ENCODE measurements around the gene NXPE4. TPM values are rescaled to one million over a fixed set of nuclear protein-coding genes. Genes with fewer than 3 reads are reported as not detected.
"Not testable (repeated sequence)": the region's sequence is repeated elsewhere in the genome, so short reads cannot be mapped to it uniquely, and the experiment has no call there.

Gene NXPE4
- total RNA-seq, 2 donors from 2014 or later: 95.2 to 178 TPM

DNA sequence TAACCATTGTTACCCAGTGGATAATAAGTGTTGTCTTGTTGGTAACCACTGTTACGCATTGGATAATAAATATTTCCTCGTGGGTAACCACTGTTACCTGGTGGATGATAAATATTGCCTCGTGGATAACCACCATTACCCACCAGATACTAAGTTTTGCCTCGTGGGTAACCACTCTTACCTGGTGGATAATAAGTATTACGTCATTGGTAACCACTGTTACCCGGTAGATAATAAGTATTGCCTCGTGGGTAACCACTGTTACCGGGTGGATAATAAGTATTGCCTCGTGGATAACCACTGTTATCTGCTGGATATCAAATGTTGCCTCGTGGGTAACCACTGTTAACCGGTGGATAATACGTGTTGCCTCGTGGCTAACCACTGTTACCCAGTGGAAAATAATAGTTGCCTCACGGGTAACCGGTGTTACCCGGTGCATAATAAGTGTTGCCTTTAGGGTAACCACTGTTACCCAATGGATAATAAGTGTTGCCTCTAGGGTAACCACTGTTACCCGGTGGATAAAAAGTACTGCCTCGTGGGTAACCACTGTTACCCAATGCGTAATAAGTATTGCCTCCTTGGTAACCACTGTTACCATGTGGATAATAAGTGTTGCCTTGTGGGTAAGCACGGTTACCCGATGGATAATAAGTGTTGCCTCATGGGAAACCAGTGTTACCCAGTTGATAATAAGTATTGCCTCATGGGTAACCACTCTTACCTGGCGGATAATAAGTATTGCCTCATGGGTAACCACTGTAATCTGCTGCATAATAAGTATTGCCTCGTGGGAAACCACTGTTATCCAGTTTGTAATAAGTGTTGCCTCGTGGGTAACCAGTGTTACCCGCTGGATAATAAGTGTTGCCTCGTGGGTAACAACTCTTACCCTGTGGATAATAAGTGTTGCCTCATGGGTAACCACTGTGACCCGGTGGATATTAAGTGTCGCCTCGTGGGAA is 21.9 kb upstream of the NXPE4 start:
- Histone ChIP-seq H3K27ac (no peak overlapping the region), H3K36me3 (no peaks in the 10 kb centered on the region), H3K27me3 (no peaks in the 10 kb centered on the region), H3K4me3 (no peak overlapping the region), H3K9ac (ENCODE audit: low read depth in 2 of 2, low read length in 2 of 2) (no peak overlapping the region), H3K4me1 (no peaks in the 10 kb centered on the region), H3K9me3 (no peaks in the 10 kb centered on the region)
- intact Hi-C loops (cut with DNase I): no loop called here
- peak; percentile 6 for DNase-seq
- TF ChIP-seq CTCF (IDR thresholded peaks at IDR 0.05): no peak

DNA sequence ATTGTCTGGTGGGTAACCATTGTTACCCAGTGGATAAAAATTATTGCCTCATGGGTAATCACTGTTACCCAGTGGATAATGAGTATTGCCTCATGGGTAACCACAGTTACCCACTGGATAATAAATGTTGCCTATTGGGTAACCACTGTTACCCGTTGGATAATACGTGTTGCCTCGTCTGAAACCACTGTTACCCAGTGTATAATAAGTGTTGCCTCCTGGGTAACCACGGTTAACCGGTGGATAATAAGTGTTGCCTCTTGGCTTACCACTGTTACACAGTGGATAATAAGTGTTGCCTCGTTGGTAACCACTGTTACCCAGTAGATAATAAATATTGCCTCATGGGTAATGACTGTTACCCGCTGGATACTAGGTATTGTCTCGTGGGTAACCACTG is 20.9 kb upstream of the NXPE4 start:
- Histone ChIP-seq H3K9ac (ENCODE audit: low read depth in 2 of 2, low read length in 2 of 2) (no peak overlapping the region), H3K27ac (no peak overlapping the region), H3K9me3 (no peaks in the 10 kb centered on the region), H3K36me3 (no peaks in the 10 kb centered on the region), H3K4me1 (no peaks in the 10 kb centered on the region), H3K27me3 (no peaks in the 10 kb centered on the region), H3K4me3 (no peak overlapping the region)
- no peak for TF ChIP-seq CTCF (IDR thresholded peaks at IDR 0.05)
- DNase-seq: peak; percentile 4
- intact Hi-C loops (cut with DNase I): no loop called here

DNA sequence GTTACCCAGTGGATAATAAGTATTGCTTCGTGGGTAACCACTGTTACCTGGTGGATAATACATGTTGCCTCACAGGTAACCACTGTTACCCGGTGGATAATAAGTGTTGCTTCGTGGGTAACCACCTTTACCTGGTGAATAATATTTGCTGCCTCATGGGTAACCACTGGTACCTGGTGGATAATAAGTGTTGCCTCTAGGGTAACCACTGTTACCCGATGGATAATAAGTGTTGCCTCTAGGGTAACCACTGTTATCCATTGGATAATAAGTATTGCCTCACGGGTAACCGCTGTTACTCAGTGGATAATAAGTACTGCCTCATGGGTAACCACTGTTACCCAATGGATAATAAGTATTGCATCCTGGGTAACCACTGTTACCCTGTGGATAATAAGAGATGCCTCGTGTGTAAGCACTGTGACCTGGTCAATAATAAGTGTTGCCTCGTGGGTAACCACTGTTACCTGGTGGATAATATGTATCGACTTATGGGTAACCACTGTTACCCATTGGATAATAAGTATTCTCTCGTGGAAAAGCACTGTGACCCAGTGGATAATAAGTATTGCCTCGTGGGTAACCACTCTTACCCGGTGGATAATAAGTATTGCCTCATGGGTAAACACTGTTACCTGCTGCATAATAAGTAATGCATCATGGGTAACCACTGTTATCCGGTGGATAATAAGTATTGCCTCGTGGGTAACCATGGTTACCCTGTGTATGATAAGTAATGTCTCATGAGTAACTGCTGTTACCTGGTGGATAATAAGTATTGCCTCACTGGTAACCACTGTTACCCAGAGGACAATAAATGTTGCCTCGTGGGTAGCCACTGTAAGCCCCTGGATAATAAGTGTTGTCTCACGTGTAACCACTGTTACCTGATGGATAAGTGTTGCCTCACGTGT is 20.1 kb upstream of the NXPE4 start:
- H3K36me3 ChIP-seq: no peaks in the 10 kb centered on the region
- no peak for TF ChIP-seq CTCF (IDR thresholded peaks at IDR 0.05)
- no peaks in the 10 kb centered on the region for H3K4me1 ChIP-seq
- H3K9me3 ChIP-seq: no peaks in the 10 kb centered on the region
- H3K9ac ChIP-seq (ENCODE audit: low read depth in 2 of 2, low read length in 2 of 2): no peak overlapping the region
- no peak overlapping the region for H3K4me3 ChIP-seq
- intact Hi-C loops (cut with DNase I): no loop called here
- no peaks in the 10 kb centered on the region for H3K27me3 ChIP-seq
- DNase-seq: peak; percentile 6
- H3K27ac ChIP-seq: no peak overlapping the region

DNA sequence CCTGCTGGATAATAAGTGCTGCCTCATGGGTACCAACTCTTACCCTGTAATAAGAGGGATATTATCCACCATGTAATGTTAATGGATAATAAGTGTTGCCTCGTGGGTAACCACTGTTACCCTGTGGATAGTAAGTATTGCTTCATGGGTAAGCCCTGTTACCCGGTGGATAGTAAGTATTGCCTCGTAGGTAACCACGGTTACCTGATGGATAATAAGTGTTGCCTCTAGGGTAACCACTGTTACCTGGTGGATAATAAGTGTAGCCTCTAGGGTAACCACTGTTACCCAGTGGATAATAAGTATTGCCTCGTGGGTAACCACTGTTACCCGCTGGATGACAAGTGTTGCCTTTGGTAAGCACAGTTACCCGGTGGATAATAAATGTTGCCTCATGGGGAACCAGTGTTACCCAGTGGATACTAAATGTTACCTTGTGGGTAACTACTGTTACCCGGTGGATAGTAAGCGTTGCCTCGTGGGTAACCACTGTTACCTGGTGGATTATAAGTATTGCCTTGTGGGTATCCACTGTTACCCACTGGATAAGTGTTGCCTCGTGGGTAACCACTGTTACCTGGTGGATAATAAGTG is 18.6 kb upstream of the NXPE4 start:
- H3K27ac ChIP-seq: no peak overlapping the region

DNA sequence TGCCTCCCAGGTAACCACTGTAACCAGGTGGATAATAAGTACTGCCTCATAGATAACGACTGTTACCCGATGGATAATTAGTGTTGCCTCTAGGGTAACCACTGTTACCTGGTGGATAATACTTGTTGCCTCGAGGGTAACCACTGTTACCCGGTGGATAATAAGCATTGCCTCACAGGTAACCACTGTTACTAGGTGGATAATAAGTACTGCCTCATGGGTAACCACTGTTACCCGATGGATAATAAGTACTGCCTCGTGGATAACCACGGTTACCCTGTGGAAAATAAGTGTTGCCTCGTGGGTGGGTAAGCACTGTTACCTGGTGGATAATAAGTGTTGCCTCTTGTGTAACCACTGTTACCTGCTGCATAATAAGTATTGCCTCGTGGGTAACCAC is 17.5 kb upstream of the NXPE4 start:
- H3K9me3 ChIP-seq; H3K36me3 ChIP-seq; H3K27ac ChIP-seq; H3K4me1 ChIP-seq; H3K27me3 ChIP-seq; H3K9ac ChIP-seq (ENCODE audit: low read depth in 2 of 2, low read length in 2 of 2); intact Hi-C loops (cut with DNase I); H3K4me3 ChIP-seq: not testable (repeated sequence)
- DNase-seq: peak; percentile 3

More for the DNA sequence above, 18.6 kb upstream of the NXPE4 start:
- no peaks in the 10 kb centered on the region for H3K9me3 ChIP-seq
- H3K27me3 ChIP-seq: no peaks in the 10 kb centered on the region
- no peak overlapping the region for H3K4me3 ChIP-seq
- TF ChIP-seq CTCF (IDR thresholded peaks at IDR 0.05): no peak
- H3K36me3 ChIP-seq: no peaks in the 10 kb centered on the region
- no peak overlapping the region for H3K9ac ChIP-seq (ENCODE audit: low read depth in 2 of 2, low read length in 2 of 2)
- intact Hi-C loops (cut with DNase I): no loop called here
- peak; percentile 12 for DNase-seq
- H3K4me1 ChIP-seq: no peaks in the 10 kb centered on the region

All from colonic mucosa (tissue), 4 donors.